H9 (cell line): Measurements from ENCODE around the gene KAT6B. TPM values are rescaled to one million over a fixed set of nuclear protein-coding genes. Genes with fewer than 3 reads are reported as not detected.
A peak's percentile ranks its signal among the peaks of the same experiment; 100 is the strongest.

ENCODE experiments used
- DNase-seq: peaks from one replicate; pipeline ENCODE4 v3.0.0-alpha.2; 2017
- H2AFZ ChIP-seq: one replicate; pipeline ENCODE4 v1.6.1; 2013; ENCODE audit warnings: mild to moderate bottlenecking, low read length, control low read depth, moderate library complexity
- H2AK5ac ChIP-seq: 2 replicates; pipeline ENCODE4 v1.6.1; 2013; ENCODE audit warnings: low read length, control low read depth, mixed read lengths; ENCODE audit not compliant: insufficient read length
- H2BK120ac ChIP-seq: one replicate; pipeline ENCODE4 v1.6.1; 2013; ENCODE audit warnings: low read depth, mild to moderate bottlenecking, low read length, control low read depth, inconsistent platforms; ENCODE audit not compliant: poor library complexity, severe bottlenecking
- H2BK12ac ChIP-seq: 2 replicates; pipeline ENCODE4 v1.6.1; 2013; ENCODE audit warnings: low read length, control low read depth, mixed read lengths, low read depth; ENCODE audit not compliant: insufficient read length
- H2BK15ac ChIP-seq: 2 replicates; pipeline ENCODE4 v1.6.1; 2013; ENCODE audit warnings: low read depth, low read length, control low read depth
- H2BK20ac ChIP-seq: one replicate; pipeline ENCODE4 v1.6.1; 2013; ENCODE audit warnings: low read depth, mild to moderate bottlenecking, low read length, control low read depth, inconsistent platforms; ENCODE audit not compliant: poor library complexity, severe bottlenecking
- H2BK5ac ChIP-seq: 2 replicates; pipeline ENCODE4 v1.6.1; 2013; ENCODE audit warnings: low read length, control low read depth, mixed read lengths; ENCODE audit not compliant: insufficient read length
- H3K14ac ChIP-seq: 2 replicates; pipeline ENCODE4 v1.6.1; 2013; ENCODE audit warnings: low read length, control low read depth; ENCODE audit not compliant: insufficient read depth
- H3K18ac ChIP-seq: 2 replicates; pipeline ENCODE4 v1.6.1; 2013; ENCODE audit warnings: low read depth, mild to moderate bottlenecking, mixed read lengths, low read length, control low read depth; ENCODE audit not compliant: insufficient read length
- H3K23ac ChIP-seq: 2 replicates; pipeline ENCODE4 v1.6.1; 2013; ENCODE audit warnings: low read length, control low read depth, mixed read lengths, low read depth; ENCODE audit not compliant: insufficient read length
- H3K23me2 ChIP-seq: 2 replicates; pipeline ENCODE4 v1.6.1; 2013; ENCODE audit warnings: low read depth, mild to moderate bottlenecking, mixed read lengths, low read length, control low read depth; ENCODE audit not compliant: insufficient read length, poor library complexity, severe bottlenecking
- H3K27ac ChIP-seq: 2 replicates; pipeline ENCODE4 v1.5.1; 2013; ENCODE audit warnings: low read length, control low read depth, mixed read lengths, low read depth; ENCODE audit not compliant: insufficient read length
- H3K27me3 ChIP-seq: 2 replicates; pipeline ENCODE4 v1.6.1; 2013; ENCODE audit warnings: low read length, control low read depth, inconsistent platforms; ENCODE audit not compliant: insufficient read depth
- H3K4ac ChIP-seq: 2 replicates; pipeline ENCODE4 v1.6.1; 2013; ENCODE audit warnings: low read depth, mild to moderate bottlenecking, control low read depth, inconsistent platforms, low read length, moderate library complexity
- H3K4me1 ChIP-seq: 2 replicates; pipeline ENCODE4 v1.6.1; 2013; ENCODE audit warnings: low read length, control low read depth, inconsistent platforms; ENCODE audit not compliant: insufficient read depth
- H3K4me2 ChIP-seq: 2 replicates; pipeline ENCODE4 v1.6.1; 2013; ENCODE audit warnings: low read length, control low read depth, mixed read lengths; ENCODE audit not compliant: insufficient read length, insufficient read depth
- H3K56ac ChIP-seq: 2 replicates; pipeline ENCODE4 v1.6.1; 2013; ENCODE audit warnings: low read depth, mild to moderate bottlenecking, mixed read lengths, low read length, control low read depth; ENCODE audit not compliant: insufficient read length
- H3K79me1 ChIP-seq: 2 replicates; pipeline ENCODE4 v1.6.1; 2013; ENCODE audit warnings: low read depth, mild to moderate bottlenecking, moderate library complexity, low read length, control low read depth, inconsistent platforms; ENCODE audit not compliant: insufficient read depth, poor library complexity, severe bottlenecking
- H3K79me2 ChIP-seq: 2 replicates; pipeline ENCODE4 v1.6.1; 2013; ENCODE audit warnings: low read length, control low read depth, inconsistent platforms; ENCODE audit not compliant: insufficient read depth
- H3K9ac ChIP-seq: 2 replicates; pipeline ENCODE4 v1.6.1; 2013; ENCODE audit warnings: low read length, control low read depth, mixed read lengths; ENCODE audit not compliant: insufficient read length; ENCODE audit errors: extremely low read depth
- H3K9me3 ChIP-seq: one replicate; pipeline ENCODE4 v1.6.1; 2013; ENCODE audit warnings: low read depth, low read length, inconsistent platforms; ENCODE audit not compliant: control insufficient read depth
- H3T11ph ChIP-seq: one replicate; pipeline ENCODE4 v1.6.1; 2013; ENCODE audit warnings: mild to moderate bottlenecking, low read length, control low read depth, inconsistent platforms
- H4K20me1 ChIP-seq: one replicate; pipeline ENCODE4 v1.6.1; 2013; ENCODE audit not compliant: control insufficient read depth, insufficient read length, insufficient read depth
- H4K5ac ChIP-seq: 2 replicates; pipeline ENCODE4 v1.6.1; 2013; ENCODE audit warnings: low read depth, mild to moderate bottlenecking, mixed read lengths, low read length, control low read depth; ENCODE audit not compliant: insufficient read length
- H4K8ac ChIP-seq: replicated peaks from 2 replicates; pipeline ENCODE4 v1.6.1; 2013; ENCODE audit warnings: low read length, control low read depth, mixed read lengths, low read depth; ENCODE audit not compliant: insufficient read length
- H4K91ac ChIP-seq: 2 replicates; pipeline ENCODE4 v1.6.1; 2013; ENCODE audit warnings: low read depth, mild to moderate bottlenecking, moderate library complexity, mixed read lengths, low read length, control low read depth; ENCODE audit not compliant: insufficient read length
- H3K27ac Mint-ChIP-seq, 3 experiments: 2 replicates in 2 of 3; 3 replicates in 1 of 3; pipeline ENCODE4 v1.8.0; 2020 to 2021; ENCODE audit warnings: mixed read lengths in 3 of 3, mild to moderate bottlenecking in 1 of 3, moderate library complexity in 1 of 3
- H3K27me3 Mint-ChIP-seq: 2 replicates; pipeline ENCODE4 v1.8.0; 2021; ENCODE audit warnings: low read depth, mild to moderate bottlenecking, moderate library complexity, mixed read lengths
- H3K36me3 Mint-ChIP-seq, 3 experiments: 2 replicates in 2 of 3; 3 replicates in 1 of 3; pipeline ENCODE4 v1.8.0; 2020 to 2021; ENCODE audit warnings: low read depth in 3 of 3, mixed read lengths in 3 of 3; ENCODE audit not compliant: insufficient read depth in 1 of 3
- H3K4me1 Mint-ChIP-seq, 2 experiments: 2 replicates each; pipeline ENCODE4 v1.8.0; 2020; ENCODE audit warnings: mixed read lengths in 2 of 2
- H3K4me3 Mint-ChIP-seq, 2 experiments: 2 replicates in 1 of 2; 3 replicates in 1 of 2; pipeline ENCODE4 v1.8.0; 2020 to 2021; ENCODE audit warnings: mild to moderate bottlenecking in 2 of 2, mixed read lengths in 2 of 2, moderate library complexity in 1 of 2
- H3K9me3 Mint-ChIP-seq, 2 experiments: 2 replicates in 1 of 2; 3 replicates in 1 of 2; pipeline ENCODE4 v1.8.0; 2020; ENCODE audit warnings: mild to moderate bottlenecking in 2 of 2, mixed read lengths in 2 of 2, moderate library complexity in 1 of 2
- CTCF ChIP-seq: fragments of 200-600 bp; sonication (generic); conservative IDR thresholded peaks from 3 replicates; pipeline ENCODE4 v1.8.0; 2021; ENCODE audit warnings: antibody characterized with exemption, mild to moderate bottlenecking
- total RNA-seq: library from RNA; stranded (reverse); gene quantifications from 2 replicates; pipeline ENCODE4 v1.2.1, GENCODE V29; 2021

Gene KAT6B
- total RNA-seq, 1 experiment from 2014 or later, result 34.2 TPM

GRCh38 chr10:74851831-74852230 lies 25.4 kb downstream of the KAT6B start:
- Histone ChIP-seq H3K79me1 (peaks cover 9% of the 10 kb centered on the region), H3K4me1 (peaks cover 4% of the 10 kb centered on the region; the same call in 1 of the 2 replicates), H3T11ph (no peak overlapping the region), H3K18ac (no peak overlapping the region), H3K27me3 (no peaks in the 10 kb centered on the region), H2AFZ (no peak overlapping the region), H4K20me1 (no peaks in the 10 kb centered on the region), H2BK5ac (no peak overlapping the region), H3K23ac (no peak overlapping the region), H3K14ac (no peak overlapping the region), H3K4me2 (no peak overlapping the region), H2BK20ac (no peak overlapping the region), H3K4ac (no peak overlapping the region), H3K56ac (no peak overlapping the region), H2BK120ac (no peak overlapping the region), H3K9me3 (no peaks in the 10 kb centered on the region), H3K79me2 (no peaks in the 10 kb centered on the region; the same call in 1 of the 2 replicates), H2AK5ac (no peak overlapping the region), H4K8ac (no peak overlapping the region), H3K9ac (no peak overlapping the region), H2BK12ac (no peak overlapping the region), H2BK15ac (no peak overlapping the region), H4K5ac (no peak overlapping the region), H4K91ac (no peak overlapping the region), H3K27ac (no peak overlapping the region), H3K23me2 (no peaks in the 10 kb centered on the region)
- H3K4me1 Mint-ChIP-seq, result peaks cover 21 to 25% of the 10 kb centered on the region in 2 experiments
- no peaks in the 10 kb centered on the region for H3K27me3 Mint-ChIP-seq
- peak overlapping the region; percentile 32 to 85 (median 66); a peak in 3 of 7 replicates for H3K27ac Mint-ChIP-seq
- H3K9me3 Mint-ChIP-seq, result no peaks in the 10 kb centered on the region; a peak in 1 of 5 replicates
- peaks cover 7 to 16% (median 8%) of the 10 kb centered on the region in 3 experiments; a peak in 6 of 7 replicates for H3K36me3 Mint-ChIP-seq
- H3K4me3 Mint-ChIP-seq, result no peak overlapping the region
- no peak for TF ChIP-seq CTCF
- DNase-seq, result no peak
